Body of pancreas (tissue), 4 donors: Measurements from ENCODE around the gene SLC9A9. TPM values are rescaled to one million over a fixed set of nuclear protein-coding genes. Genes with fewer than 3 reads are reported as not detected.

Experiments used
- ATAC-seq: fragments of 150-250 bp; one replicate; pipeline ENCODE4 v1.9.1; 2016
- DNase-seq, 4 donors: peaks; one replicate each; pipeline ENCODE4 v3.0.0-alpha.2; 2019
- H3K27ac ChIP-seq, 4 donors: fragments of 200-600 bp; sonication (generic); 1 replicate in 3 of 4; 2 replicates in 1 of 4; pipeline versions ENCODE4 v1.5.1 to v1.6.1; 2016 to 2019; ENCODE audit warnings: mild to moderate bottlenecking in 1 of 4, mixed read lengths in 1 of 4, moderate library complexity in 1 of 4
- H3K27me3 ChIP-seq, 2 donors: fragments of 200-600 bp; sonication (generic); one replicate each; pipeline ENCODE4 v1.6.0; 2016; ENCODE audit warnings: mild to moderate bottlenecking in 1 of 2
- H3K36me3 ChIP-seq, 2 donors: fragments of 200-600 bp; sonication (generic); replicated peaks in 1 of 2; 2 replicates each; pipeline ENCODE4 v1.5.1; 2016; ENCODE audit warnings: low read depth in 2 of 2; ENCODE audit not compliant: insufficient read depth in 1 of 2
- H3K4me1 ChIP-seq: fragments of 200-600 bp; sonication (generic); one replicate; pipeline ENCODE4 v1.6.0; 2016
- H3K4me3 ChIP-seq, 2 donors: fragments of 200-600 bp; sonication (generic); 1 replicate in 1 of 2; 2 replicates in 1 of 2; pipeline ENCODE4 v1.5.1; 2016 to 2019
- H3K9me3 ChIP-seq, 3 donors: fragments of 200-600 bp; sonication (generic); 1 replicate in 2 of 3; 2 replicates in 1 of 3; pipeline ENCODE4 v1.5.1; 2016
- POLR2A ChIP-seq, 3 donors: fragments of 450-650 bp; IDR thresholded peaks; one replicate each; pipeline ENCODE4 v1.6.1; 2016; ENCODE audit warnings: antibody characterized with exemption in 3 of 3, mild to moderate bottlenecking in 2 of 3
- WGBS, 2 donors: methylation state at CpG; one replicate each; pipeline ENCODE4 v1.1.5; 2017; 5-methylcytosine and 5-hydroxymethylcytosine counted together
- intact Hi-C: fragments of 100-400 bp; cut with DNase I; formaldehyde crosslinking; loops from one replicate; pipeline ENCODE4 v1.15.1; 2023
- total RNA-seq, 2 donors: library from RNA; depleted of rRNA; stranded (reverse); fragments of >200 nt; gene quantifications; one replicate each; pipeline ENCODE4 v1.1.0, GENCODE V29; 2016
- TF ChIP-seq, protein P1 (sequence below), 7 experiments: fragments of 450-650 bp in 4 of 7; fragments of 200-600 bp in 3 of 7; sonication (generic) in 3 of 7; IDR thresholded peaks; one replicate each; pipeline ENCODE4 v1.5.1; 2016 to 2019; ENCODE audit warnings: antibody characterized with exemption in 7 of 7

Gene SLC9A9
- total RNA-seq, 2 donors from 2014 or later = 1.6 to 2.3 TPM

DNA sequence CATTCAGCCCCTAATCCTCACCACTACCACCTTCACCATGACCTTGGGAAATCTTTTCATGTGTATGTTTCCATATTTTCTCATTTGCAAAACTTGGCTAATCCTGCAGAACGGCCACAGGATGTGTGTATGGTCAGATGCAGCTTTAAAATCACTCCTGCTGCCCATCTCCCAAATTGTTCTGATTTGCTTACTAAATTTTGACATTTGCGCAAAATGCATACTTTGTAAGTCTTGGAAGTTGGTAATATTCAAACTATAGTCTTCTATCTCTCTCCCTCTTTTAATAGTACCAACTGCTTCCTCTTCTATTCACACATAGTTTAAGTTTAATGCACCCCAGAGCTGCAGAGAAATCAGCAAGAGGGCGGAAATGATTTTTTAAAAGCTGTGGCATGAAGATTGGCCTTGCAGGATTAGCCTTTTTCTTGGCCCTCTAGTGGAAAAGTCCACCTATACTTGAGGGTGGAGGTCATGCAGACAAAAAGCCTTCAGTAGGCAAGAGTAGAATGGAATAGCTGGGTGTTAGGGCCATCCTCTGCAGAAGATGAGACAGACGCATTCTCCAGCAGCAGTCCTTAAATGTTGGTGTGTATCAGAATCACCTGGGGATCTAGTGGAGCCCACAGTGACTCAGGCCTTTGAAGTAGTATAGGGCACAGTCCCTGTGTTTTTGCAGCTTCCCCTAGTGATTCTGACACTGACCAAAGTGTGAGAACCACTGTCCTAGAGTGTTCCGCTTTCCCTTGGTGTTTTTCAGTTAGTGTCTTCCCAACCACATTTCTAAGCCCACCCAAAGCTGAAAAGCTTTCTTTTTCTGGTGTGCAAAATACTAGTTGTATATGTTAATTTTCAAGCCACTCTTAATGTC is 547.0 kb downstream of the SLC9A9 start:
- Histone ChIP-seq H3K4me1 (no peaks in the 10 kb centered on the region), H3K36me3 (no peaks in the 10 kb centered on the region), H3K27me3 (no peaks in the 10 kb centered on the region), H3K4me3 (no peak overlapping the region), H3K9me3 (no peaks in the 10 kb centered on the region), H3K27ac (no peak overlapping the region)
- intact Hi-C loops = no loop called here
- ATAC-seq (no peak), DNase-seq (no peak)
- no peak for TF ChIP-seq POLR2A (IDR thresholded peaks at IDR 0.05)
- TF ChIP-seq, protein P1, sequence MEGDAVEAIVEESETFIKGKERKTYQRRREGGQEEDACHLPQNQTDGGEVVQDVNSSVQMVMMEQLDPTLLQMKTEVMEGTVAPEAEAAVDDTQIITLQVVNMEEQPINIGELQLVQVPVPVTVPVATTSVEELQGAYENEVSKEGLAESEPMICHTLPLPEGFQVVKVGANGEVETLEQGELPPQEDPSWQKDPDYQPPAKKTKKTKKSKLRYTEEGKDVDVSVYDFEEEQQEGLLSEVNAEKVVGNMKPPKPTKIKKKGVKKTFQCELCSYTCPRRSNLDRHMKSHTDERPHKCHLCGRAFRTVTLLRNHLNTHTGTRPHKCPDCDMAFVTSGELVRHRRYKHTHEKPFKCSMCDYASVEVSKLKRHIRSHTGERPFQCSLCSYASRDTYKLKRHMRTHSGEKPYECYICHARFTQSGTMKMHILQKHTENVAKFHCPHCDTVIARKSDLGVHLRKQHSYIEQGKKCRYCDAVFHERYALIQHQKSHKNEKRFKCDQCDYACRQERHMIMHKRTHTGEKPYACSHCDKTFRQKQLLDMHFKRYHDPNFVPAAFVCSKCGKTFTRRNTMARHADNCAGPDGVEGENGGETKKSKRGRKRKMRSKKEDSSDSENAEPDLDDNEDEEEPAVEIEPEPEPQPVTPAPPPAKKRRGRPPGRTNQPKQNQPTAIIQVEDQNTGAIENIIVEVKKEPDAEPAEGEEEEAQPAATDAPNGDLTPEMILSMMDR (IDR thresholded peaks at IDR 0.05) = no peak
- 66 to 73% methylated on average over 5 of the region's 5 CpGs for WGBS, 2 donors

DNA sequence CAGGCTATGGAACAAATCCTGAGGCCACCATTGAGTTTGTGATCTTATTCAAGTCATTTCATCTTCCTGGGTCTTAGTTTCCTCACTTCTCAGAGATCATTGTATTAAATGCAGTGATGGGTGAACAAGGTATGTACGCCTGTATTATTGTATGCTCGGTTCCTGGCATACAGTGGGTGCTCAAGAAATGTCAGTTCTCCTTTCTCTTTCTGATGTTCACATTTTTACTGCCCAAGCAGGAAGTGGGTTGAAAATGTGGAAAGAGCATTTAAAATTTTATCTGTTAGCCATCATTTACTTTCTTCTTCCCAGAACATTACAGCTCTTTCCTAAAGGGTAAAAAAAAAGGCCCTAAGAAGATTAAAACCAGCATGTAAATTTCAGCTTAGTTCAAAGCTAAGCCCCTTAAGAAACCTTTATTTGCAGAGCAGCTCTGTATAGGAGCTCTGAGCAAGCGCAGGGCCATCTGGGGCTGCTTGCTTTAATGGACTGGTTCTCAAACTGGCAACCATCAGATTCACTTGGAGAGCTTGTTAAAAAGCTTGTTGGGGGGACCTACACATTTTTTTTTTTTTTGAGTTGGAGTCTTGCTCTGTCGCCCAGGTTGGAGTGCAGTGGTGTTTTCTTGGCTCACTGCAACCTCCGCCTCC is 549.3 kb downstream of the SLC9A9 start:
- 77 to 78% methylated on average over 5 of the region's 5 CpGs for WGBS, 2 donors
- Histone ChIP-seq H3K27ac (no peak overlapping the region), H3K4me3 (no peak overlapping the region), H3K4me1 (no peaks in the 10 kb centered on the region), H3K27me3 (no peaks in the 10 kb centered on the region), H3K36me3 (no peaks in the 10 kb centered on the region), H3K9me3 (no peaks in the 10 kb centered on the region)
- intact Hi-C loops = no loop called here
- ATAC-seq (no peak), DNase-seq (no peak)
- no peak for TF ChIP-seq POLR2A (IDR thresholded peaks at IDR 0.05)
- TF ChIP-seq, protein P1 (IDR thresholded peaks at IDR 0.05) = no peak

DNA sequence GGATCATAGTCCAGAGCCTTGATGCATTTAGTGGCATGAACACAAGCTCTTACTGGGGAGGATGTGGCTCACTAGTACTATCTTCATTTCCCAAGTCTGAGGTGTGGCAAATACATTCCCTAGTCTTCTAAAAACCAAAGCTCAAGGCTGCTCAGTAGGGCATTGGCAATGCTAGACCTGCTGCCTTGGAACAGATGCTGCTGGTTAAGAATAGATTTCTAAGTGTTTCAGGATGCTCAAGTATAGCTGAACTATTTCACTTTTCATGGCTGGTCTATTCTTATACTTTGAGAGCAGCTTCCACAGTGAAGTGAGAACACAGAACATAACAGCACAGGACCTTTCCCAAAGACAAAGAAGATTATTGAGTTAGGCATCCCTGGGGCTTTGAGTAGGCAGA is 549.9 kb downstream of the SLC9A9 start:
- intact Hi-C loops = no loop called here
- ATAC-seq (no peak), DNase-seq (no peak)
- TF ChIP-seq, protein P1 (IDR thresholded peaks at IDR 0.05) = no peak
- TF ChIP-seq POLR2A (IDR thresholded peaks at IDR 0.05) = no peak
- Histone ChIP-seq H3K27me3 (no peaks in the 10 kb centered on the region), H3K36me3 (no peaks in the 10 kb centered on the region), H3K9me3 (no peaks in the 10 kb centered on the region), H3K27ac (no peak overlapping the region), H3K4me3 (no peak overlapping the region), H3K4me1 (no peaks in the 10 kb centered on the region)

DNA sequence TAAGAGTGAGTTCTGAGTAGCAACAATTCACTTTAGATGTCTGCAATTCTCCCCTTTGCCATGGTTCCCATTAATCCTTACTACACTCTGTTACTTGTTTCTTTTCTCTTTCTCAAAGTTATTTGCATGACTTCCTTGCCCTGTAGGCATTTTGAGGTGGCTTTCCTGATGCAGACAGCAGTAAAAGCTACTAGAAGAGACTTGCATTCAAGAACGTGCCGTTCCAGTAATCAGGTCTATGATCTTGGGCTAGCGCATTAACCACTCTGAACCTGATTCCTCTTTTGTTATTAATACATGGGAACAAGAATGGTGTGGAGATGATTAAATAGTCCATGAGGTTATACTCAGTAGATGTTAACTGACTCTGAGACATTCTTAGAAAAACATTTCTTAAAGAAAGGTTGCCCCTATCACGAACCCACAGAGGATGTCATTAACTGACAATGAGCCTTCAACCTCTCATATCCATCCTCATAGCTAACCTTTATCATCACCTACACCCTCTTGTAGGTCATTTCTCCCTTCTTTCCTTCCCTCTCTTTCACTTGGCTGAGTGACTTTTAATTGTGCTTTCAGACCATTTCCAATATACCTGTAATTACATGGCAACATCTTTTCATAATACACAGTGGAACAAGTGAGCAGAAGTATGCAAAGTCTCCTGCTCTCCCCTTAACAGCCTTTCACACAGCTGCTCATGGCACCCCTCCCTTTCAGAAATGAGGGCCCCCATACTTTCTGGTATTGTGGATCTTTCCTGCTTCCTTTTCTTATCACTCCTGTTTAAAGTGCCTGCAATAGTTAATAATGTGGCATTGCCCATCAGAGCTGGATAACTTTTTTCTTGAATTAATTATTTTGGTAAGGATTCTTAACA is 552.8 kb downstream of the SLC9A9 start:
- H3K36me3 ChIP-seq = no peaks in the 10 kb centered on the region
- H3K4me3 ChIP-seq = no peak overlapping the region
- ATAC-seq = no peak
- no peak for DNase-seq
- no peaks in the 10 kb centered on the region for H3K9me3 ChIP-seq
- intact Hi-C loops = no loop called here
- TF ChIP-seq, protein P1 (IDR thresholded peaks at IDR 0.05) = no peak
- no peak for TF ChIP-seq POLR2A (IDR thresholded peaks at IDR 0.05)
- H3K27me3 ChIP-seq = no peaks in the 10 kb centered on the region
- 73 to 81% methylated on average over 4 of the region's 4 CpGs for WGBS, 2 donors
- no peaks in the 10 kb centered on the region for H3K4me1 ChIP-seq
- H3K27ac ChIP-seq = no peak overlapping the region
